RCC 7860 (cell line): ENCODE data around the gene VWA7.

ENCODE experiments used
- DNase-seq: peaks from one replicate; pipeline ENCODE4 v3.0.0-alpha.2; 2015; ENCODE audit warnings: low spot score
- FAIRE-seq: peaks from 2 replicates; lab custom pipeline; 2012; peaks lifted over from hg19 to GRCh38; lab: Jason Lieb, UNC

VWA7 gene

GRCh38 chr6:31733734-31734133, 43.4 kb downstream of the VWA7 start:
- FAIRE-seq (no peak), DNase-seq (no peak)

- FAIRE-seq (no peak), DNase-seq (no peak)
Observed at GRCh38 chr6:31732029-31732428, 45.1 kb downstream of the VWA7 start.

- DNase-seq = no peak
- no peak for FAIRE-seq
Observed at GRCh38 chr6:31730631-31731086, 46.5 kb downstream of the VWA7 start.

GRCh38 chr6:31729979-31730630, 47.0 kb downstream of the VWA7 start:
- no peak for FAIRE-seq
- DNase-seq = peak; percentile 55

GRCh38 chr6:31729515-31729978, 47.6 kb downstream of the VWA7 start:
- DNase-seq (peak; percentile 53), FAIRE-seq (no peak)

GRCh38 chr6:31728767-31729514, 48.2 kb downstream of the VWA7 start, which contains the start of gene DDAH2:
Gene DDAH2 (minus strand): TSS chr6:31729299. CDS start chr6:31729161, 138 bp downstream.
- FAIRE-seq = no peak
- no peak for DNase-seq

- DNase-seq = no peak
- FAIRE-seq = no peak
Observed at GRCh38 chr6:31727717-31728671, 49.1 kb downstream of the VWA7 start.

GRCh38 chr6:31727034-31727716, 50.0 kb downstream of the VWA7 start:
- FAIRE-seq = no peak
- DNase-seq = no peak

GRCh38 chr6:31725502-31726350, 51.4 kb downstream of the VWA7 start:
- FAIRE-seq (no peak), DNase-seq (no peak)

- DNase-seq (no peak), FAIRE-seq (no peak)
Observed at GRCh38 chr6:31723980-31724691, 53.0 kb downstream of the VWA7 start.

- FAIRE-seq = no peak
- no peak for DNase-seq
Observed at GRCh38 chr6:31723245-31723979, 53.7 kb downstream of the VWA7 start, which contains the start of gene MPIG6B. Gene MPIG6B (plus strand): TSS chr6:31723373. CDS start chr6:31723384, 11 bp downstream.

- FAIRE-seq = no peak
- DNase-seq = no peak
Observed at GRCh38 chr6:31722173-31722572, 55.0 kb downstream of the VWA7 start.

- DNase-seq (no peak), FAIRE-seq (no peak)
Observed at GRCh38 chr6:31721351-31722020, 55.6 kb downstream of the VWA7 start, which contains the start of gene LY6G6C. Gene LY6G6C (minus strand): TSS chr6:31721746. CDS start chr6:31721679, 67 bp downstream.

GRCh38 chr6:31720196-31720770, 56.8 kb downstream of the VWA7 start:
- DNase-seq (no peak), FAIRE-seq (no peak)

GRCh38 chr6:31719001-31719400, 58.1 kb downstream of the VWA7 start:
- no peak for FAIRE-seq
- DNase-seq = no peak

GRCh38 chr6:31718265-31718664, 58.9 kb downstream of the VWA7 start:
- no peak for FAIRE-seq
- DNase-seq = no peak
